Measurements from ENCODE around the gene TRIP11.

The TRIP11 gene

DNA sequence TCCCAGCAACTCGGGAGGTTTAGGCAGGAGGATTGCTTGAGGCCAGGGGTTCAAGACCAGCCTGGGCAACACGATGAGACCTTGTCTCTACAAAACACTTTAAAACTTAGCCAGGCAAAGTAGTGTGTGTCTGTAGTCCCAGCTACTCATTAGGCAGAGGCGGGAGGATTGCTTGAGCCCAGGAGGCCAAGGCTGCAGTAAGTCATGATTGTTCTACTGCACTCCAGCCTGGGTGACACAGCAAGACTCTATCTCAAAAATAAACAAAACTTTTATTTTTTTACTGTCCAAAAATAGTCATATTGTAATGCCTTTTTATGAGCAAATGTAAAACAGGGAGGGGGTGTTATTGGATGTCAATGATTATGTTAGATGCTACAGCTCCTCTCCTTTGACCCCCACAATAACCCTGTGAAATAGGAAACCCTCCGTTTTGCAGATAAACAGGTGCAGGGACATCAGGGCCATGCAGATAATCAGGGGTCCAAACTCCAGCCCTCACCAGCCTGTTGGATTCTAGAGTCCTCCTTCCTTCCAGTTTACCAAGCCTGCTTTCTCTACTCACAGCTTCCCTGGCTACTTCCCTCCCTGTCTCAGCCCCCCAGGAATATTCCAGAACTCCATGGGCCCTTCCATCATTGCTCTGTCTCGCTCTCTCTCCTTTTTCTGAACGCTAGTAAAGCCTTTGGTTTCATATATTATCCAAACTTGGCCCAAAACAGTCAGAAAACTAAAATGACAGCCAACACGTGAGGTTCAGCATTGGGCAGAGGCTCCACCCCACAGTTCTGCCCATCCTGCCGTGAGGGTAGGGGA, 86.5 kb downstream of the TRIP11 start:
- DNase-seq, result no peak

DNA sequence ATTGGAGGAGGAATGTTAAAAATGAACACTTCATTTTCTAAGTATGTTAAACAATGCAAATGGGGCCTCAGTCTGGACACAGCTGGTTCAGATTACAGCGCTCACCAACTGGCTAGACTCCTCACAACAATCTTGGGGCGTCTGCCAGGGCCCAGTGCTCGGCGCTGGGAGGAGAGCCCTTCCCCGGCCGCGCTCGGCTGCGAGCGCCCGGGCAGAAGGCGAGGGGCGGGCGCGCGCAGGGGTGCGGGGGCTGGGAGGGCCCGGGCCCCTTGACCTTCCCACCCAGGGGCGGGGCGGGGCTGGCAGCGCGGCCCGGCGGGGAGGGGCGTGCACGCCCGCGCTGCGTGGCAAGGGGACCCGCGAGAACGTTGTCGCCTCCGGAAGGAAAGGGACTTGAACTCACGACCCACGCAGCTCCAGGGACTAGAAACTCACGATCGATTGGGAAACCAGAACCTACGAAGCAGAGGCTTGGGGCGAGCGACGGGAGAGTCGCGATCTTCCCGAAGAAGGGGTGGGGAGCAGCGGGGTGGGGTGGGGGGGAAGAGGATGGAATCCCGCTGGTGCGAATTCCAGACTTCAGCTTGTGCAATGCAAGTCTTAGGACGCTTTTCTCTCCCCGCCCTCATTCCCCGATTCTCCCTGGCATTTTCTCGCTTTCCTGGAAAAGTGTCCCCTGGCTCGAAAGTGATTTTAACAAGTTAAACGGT, 92.2 kb downstream of the TRIP11 start, which contains the start of gene FBLN5:
TSS of gene FBLN5 (minus strand) at position 220 of the 710 bp plus-strand sequence. CDS start 465 bp downstream, outside the sequence.
- DNase-seq, result peak; percentile 40

DNA sequence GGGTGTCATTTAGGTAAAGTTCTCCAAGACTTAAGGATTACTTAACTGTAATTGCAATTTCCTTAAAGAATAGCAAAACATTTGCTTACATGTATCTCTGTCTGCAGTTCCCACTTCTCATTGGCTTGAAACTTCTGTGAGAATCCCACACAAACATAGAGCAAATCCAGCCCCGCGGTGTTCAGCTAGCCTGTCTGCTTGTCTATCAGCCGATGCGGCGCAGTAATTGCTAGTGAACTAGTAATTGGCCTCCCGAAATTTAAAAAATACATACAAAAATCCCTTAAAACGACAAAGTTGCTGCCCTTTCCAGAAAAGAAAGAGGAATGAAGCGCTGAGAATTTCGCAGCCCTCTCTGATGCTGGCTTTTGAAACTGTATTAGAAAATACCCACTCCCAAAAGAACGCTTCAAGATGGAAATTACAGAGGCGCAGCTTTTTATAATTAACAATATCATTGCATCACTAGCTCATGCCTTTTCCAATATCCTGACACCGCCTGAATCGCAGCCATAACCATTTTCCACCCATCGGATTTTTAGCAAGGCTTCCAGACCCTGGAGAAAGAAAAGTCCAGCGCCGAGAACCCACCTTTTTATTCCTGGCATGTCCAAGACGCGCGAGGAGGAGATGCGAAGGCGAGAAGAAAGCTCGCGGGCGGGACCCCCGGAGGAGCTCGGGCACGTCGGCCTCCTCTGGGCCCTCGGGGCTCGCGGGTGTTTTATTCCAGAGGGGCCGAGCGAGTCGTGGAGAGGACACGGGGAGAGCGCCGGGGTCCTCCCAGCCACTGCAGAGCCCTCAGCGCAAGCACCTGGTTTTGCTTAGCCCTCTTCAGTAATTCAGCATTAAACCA, 93.0 kb downstream of the TRIP11 start:
- DNase-seq, result no peak

DNA sequence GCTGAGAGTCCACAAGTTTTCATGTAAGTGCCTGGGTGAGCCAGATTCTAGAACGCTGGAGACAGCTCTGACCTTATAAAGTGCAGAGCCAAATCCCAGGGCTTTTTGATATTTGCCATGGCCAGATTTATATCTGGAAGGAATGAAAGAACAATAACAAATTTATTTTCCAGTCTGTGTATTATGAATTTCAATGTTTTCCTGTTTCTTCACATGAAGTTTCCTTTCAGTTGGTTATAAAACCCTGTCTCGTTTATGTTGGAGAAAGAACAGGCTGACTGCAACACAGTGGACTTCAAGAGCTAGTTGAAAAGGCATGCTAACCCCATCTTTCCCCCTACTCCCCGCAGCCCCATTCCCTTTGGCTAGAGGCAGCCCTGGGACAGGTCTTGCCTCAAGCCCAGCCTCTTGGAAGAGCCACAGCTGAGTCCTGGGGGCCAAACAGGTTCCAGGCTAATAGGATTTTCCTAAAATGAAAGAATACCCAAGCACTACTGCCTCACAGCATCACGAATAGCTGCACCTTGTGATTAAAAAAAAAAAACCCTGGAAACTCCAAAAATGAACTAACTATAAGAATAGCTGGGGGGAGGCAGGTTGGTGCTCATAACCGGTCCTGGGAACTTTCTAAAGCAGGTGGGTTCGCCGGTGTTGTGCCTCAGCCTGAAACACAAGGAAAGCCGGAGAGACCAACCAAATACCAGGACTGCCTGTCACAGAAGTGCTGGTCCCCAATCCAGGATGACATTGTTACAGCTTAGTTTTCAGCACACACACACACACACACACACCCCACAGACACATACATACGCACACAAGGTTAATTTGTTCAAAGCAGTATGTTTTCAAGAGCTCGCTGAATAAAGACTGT, 93.9 kb downstream of the TRIP11 start:
- DNase-seq, result no peak

DNA sequence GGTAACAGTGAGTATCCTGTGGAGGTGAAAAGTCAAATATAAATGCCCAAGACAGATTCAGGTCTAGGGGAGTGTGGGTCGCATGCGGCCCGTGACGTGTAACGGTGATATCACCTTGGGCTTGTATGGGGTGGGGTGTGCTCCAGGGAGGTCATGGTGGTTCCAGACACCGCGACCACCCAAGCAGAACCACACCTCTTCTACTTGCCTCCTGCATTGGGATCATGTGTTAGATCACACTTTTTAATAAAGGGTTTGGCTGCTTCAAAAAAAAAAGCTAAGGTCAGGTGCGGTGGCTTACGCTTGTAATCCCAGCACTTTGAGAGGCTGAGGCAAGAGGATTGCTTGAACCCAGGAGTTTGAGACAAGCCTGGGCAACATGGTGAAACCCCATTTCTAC, 96.9 kb downstream of the TRIP11 start:
- DNase-seq, result no peak

DNA sequence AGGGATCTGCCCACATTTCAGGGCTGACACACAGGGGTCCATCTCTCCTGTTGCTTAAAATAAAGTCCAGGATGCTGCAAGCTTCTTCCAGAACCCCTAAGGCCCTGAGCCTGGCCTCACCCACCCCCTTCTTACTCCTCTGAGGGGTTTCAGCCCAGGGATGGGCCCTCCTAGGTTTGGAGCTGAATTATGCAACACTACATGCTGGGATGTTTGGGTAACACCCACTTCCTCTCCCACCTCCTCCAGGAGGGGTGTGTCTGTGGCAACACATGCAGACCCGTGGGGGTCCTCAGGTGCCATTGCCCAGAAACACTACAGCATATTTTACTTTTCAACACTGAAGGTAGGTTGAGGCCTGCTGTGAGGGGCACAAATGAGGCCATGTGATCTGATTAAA, 97.7 kb downstream of the TRIP11 start:
- DNase-seq, result no peak

DNA sequence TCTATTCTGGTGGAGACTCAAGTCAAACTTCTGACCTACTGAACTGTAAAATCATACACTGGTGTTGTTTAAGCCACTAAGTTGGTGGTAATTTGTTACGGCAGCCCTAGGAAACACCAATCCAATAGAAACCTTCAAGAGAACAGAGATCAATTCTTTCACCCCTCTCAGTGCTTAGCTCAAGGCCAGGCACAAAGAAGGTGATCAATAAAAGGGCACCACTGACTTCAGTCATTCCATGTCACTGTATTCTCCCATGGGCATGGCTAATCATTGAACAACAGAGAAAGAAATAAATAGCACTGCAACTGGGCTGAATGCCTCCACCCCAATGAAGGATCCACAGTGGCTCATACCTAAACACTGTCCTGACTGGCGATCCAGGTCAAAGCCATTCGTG, 99.7 kb downstream of the TRIP11 start:
- no peak for DNase-seq

DNA sequence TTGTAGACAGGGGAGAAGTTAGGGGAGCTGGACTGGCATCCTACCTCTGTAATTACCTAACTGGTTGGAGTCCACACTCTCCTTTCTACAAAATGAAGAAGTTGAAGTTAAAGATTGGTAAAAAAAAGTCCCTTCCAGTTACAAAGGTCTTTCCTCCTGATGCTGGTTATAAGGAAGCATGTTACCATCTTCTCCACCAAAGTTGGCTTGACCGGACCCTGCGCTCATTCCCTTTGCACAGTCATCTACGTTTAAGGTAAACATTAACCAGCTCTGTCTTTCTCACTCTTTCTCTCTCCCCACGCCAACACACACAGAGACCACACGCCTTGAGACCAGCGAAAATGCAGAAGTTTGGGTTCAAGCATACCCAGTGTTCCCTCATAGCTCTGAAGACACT, 104.3 kb downstream of the TRIP11 start:
- no peak for DNase-seq

DNA sequence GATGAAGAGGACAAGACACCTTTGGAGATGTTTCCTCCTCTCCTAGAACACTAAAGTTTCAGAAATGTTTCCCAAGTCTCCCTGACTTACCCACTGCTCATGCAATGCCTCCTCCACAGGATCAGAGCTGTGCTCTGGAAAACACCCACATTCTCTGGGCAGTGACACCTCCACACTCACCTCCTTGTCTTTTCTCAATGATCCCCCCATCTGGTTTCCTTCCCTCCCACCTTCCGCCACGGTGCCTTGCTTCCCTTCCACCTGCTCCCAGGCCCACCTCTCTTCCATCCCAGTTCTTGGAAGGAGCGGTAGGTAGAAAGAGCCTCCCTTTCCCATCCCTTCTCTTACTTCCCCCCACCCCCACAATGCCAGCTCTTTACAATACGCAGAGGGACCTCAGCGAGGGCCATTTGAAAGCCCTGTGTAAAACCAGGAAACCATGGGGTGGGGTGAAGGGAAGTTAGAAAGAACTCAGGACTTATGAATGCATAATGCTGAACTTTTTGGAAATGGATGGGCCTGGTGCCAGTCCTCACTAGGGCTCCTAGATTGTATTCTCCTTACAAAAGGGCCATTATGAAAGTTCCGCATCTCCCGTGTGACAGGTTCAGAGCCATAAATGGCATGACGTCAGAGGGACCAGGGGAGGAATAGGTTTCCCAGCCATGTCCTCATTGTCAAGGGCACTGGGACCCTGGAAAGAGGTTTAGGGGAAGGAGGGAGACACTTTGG, 105.1 kb downstream of the TRIP11 start:
- DNase-seq, result no peak

DNA sequence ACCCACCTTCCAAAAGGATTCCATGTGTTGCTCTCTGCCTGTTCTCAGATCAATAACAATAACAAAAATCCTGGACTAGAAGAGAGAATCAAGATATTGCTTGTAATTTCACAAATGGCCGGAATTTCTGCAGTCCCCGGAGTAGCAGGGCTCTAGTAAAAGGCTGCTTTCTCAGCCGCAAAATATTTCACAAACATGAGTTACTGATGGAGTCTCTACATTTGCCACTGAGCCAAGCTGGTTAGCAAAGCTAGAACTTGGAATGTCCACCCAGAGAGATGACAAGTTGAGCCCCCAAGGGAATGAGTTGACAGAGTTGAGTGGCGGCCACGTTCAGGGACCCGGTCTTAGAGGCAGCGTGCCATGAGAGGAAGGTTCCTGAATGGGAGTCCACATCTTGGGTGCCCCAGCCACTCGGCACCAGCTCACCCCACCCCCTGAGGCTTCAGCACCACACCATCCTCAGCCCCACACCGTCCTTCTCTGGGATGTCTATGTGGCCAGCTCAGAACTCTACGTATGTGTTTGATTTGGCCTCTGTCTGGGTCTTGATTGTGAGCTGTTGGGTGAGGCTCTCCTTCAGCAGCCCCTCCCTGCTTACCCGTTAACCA, 108.3 kb downstream of the TRIP11 start:
- no peak for DNase-seq

DNA sequence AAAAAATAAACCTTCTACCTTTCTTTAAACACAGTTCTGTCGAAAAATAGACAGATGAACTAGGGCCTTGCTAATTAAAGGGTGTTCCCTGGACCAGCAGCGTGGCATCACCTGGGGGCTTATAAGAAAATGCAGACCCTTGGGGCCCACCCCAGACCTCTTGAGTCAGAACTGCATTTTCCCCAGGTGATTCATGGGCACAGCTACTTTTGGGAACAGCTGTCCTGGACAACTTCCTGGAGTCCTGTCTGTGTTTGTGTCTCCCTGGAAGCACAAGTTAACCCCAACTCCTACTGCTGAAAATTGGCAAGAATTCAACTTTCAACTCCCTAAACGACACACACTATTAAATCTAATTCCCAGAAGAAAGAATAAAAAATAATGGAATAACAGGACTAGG, 110.2 kb downstream of the TRIP11 start:
- no peak for DNase-seq

DNA sequence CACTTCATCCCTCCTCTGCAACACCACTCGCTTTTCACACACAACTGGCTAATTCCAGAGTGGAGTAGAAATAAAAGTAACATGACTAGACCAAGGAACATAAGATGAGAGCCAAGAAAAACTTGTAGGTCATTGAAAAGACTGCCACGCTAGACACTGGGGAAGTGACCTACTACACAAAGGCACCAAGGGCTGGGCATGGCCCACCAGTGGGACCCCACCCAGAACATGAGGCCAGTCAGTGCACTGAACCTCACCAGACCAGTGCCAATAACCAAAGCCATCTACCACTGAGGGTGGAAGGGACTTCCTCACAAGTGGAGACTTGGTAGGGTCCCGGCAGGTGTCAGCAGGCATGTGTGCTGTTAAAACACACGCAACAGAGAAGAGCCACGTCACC, 112.1 kb downstream of the TRIP11 start:
- DNase-seq, result no peak

DNA sequence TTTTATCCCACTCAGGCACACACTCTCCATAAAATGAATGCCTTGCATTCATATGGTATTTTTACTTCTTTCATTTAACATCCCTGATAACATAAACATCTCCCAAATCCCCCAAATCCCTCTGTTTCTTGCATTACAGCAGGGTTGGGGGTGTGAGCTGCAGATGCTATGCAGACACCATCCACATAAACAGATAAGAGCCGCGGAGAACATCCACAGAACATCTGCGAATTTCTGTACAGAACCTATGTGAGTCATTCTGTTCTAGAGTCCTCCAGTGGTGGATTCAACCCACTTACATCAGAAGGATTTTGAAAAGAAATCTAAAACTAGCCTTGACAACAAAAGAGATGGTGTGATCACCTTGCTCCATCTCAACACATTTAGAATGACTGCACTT, 112.7 kb downstream of the TRIP11 start:
- DNase-seq, result no peak

DNA sequence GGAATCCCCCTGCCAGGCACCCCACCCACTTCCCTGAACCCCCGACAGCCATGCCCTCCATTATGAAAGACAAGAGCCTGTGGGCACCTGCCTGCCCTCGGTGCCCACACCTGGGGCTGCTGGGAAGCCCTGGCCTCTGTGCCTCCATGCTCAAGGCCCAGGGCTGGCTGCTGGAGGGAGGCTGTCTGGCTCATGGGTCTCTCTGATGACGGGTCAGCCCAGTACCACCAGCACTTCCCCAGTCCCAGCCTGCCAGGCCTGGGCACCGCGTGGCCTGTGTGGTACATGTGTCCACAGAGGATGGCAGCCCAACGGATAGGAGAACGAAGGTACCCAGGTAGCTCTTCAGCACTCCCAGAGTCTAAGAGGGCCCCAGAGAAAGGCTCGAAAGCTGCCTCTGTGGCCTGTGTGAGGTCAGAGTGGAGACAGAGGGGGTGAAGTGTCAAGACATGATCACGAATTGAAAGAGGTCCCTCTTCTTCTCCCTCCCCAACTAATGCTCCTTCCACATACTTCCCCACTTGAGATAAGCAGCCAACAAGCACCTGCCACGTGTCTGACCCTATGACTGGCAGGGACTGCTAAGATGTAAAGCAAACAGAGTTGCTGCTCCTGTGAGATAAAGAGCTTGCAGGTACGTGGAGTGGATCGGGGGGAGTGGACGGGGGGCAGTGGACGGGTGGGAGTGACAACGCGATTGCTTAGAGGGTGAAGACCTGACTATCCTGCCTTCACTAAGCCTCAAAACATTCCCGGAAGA, 113.5 kb downstream of the TRIP11 start:
- DNase-seq, result no peak

DNA sequence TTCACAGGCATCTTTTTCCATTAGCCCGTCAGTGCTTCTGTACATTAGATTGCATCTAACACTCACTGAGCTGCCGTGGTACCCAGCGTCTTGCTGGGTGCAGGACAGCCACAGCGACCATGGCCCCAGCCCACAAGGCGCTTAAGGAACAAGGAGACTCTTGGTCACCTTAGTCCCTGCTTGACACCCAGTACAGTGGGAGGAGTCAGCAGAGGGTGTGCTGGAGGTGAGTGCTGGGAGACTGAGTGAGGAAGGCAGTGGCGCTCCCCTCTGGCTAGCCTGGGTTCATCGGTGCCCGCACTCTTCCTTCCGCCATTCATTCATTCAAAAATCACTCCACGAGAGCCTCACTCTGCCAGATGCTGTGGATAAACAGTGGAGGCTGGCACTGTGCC, 114.1 kb downstream of the TRIP11 start:
- DNase-seq, result no peak

DNA sequence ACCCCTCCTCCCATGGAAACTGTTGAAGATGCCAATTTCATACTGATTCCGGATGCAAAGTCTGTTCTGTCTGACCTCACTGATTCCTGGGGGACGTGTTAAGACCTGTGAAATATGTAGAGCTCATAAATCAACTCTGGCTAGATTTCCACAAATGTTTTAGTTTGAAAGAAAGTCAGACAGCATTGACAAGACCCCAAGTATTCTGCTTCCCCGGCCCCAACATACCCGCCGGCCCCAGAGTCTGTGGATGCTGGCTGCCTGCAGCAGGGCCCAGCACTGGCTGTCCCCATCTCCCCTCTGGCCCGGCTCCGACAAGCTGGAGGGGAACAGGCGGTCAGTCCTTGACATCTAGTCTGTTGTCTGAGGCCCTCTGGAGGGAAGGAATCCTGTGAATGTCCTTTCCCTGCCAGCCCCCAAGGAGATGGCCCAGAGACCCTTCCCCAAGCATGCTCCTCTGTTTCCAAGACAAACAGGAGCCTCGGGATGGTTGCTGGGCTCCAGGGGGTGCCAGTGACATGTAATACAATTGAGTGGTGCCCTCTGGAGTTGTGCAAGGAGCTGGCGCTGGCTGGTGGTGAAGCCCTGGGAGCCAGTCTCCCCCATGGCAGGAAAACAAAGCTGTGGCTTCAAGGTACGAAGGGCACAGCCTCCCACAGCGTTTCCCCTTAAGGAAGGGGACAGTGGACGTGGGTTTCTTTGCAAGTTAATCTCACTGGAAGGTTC, 114.7 kb downstream of the TRIP11 start:
- no peak for DNase-seq

DNA sequence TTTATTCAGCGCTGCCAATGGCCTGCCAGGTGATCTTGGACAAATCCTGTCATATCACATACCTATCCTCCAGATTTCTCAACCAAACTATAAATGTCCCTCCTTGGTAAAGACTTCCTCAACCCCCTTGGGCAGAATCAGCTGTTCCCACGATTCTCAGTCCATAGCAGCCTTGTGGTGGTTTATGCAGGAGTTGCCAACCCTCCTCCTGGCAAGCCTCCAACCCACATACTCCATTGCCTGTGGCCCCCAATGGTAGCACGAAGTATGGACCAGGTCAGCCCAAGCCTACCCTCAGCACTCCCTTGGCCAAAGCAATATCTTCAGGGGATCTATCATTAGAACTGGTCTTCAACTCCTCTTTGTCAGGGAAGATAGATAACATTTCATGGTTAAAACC, 119.3 kb downstream of the TRIP11 start:
- no peak for DNase-seq

DNA sequence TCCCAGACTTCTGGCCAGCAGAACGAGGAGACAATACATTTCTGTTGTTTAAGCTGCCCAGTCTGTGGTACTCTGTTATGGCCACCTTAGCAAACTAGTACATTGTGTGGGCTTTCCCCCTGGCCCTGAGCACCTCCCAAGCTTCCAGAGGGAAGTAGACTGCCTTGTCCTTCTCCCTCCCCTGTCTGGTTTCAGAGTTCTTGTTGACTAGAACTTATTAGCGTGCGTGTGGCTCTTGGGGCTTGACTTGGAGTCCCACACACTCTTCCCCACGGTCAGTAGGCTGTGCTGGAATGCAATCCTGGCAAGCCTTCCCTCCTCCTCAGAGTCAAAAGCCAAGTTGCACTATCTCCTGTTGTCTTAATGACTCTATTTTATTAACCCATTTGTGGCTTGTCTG, 120.0 kb downstream of the TRIP11 start:
- DNase-seq, result no peak

DNA sequence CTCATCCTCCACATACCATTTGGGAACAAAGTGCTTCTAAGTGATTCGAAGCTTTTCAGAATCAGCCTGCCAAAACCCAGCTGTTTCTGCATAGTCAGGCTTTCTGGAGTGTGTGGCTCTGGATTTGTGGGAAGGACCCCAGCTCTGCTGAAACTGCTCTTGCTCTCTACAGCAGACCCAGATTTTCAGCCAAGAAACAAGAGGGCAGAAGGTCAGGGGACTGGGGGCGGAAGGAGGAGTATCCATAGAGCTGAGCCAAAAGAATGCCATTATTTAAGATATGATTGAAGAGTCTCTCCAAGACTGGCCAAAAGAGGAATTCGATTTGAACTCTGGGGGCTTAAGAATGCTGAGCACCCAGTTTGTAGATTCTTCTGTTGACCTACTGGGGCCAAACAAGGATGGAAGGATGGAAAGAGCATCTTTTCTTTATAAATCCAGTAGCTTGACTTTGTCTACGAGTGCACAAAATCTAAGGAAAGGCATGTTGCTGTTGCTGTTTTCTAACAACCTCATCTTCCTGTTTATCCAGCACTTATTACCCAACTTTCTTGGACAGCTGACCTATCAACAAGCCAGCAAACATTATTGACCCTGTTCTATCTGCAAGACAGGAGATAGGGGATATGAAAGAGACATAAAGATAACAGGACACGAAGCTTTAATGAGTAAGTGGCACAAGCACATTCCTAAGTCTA, 121.5 kb downstream of the TRIP11 start:
- no peak for DNase-seq
